ENCODE measurements around the gene SPIRE2.

Gene SPIRE2

GRCh38 chr16:89855301-89855945 is 27.1 kb downstream of the SPIRE2 start:
- ATAC-seq (replicated peaks): no peak
- Mint-ChIP-seq H3K9me3 (no peaks in the 10 kb centered on the region), H3K4me3 (no peak overlapping the region), H3K4me1 (ENCODE audit: low read depth in 2 of 2) (peaks cover under 1% of the 10 kb centered on the region in 2 donors), H3K36me3 (ENCODE audit: insufficient read depth) (no peaks in the 10 kb centered on the region), H3K27ac (no peak overlapping the region), H3K27me3 (no peaks in the 10 kb centered on the region)
- DNase-seq: no peak

GRCh38 chr16:89855986-89856385 is 27.7 kb downstream of the SPIRE2 start:
- DNase-seq (no peak), ATAC-seq (replicated peaks) (no peak)
- Mint-ChIP-seq H3K4me1 (ENCODE audit: low read depth in 2 of 2) (peaks cover 6% of the 10 kb centered on the region in 2 donors), H3K9me3 (no peaks in the 10 kb centered on the region), H3K27ac (no peak overlapping the region), H3K36me3 (ENCODE audit: insufficient read depth) (no peaks in the 10 kb centered on the region), H3K27me3 (no peaks in the 10 kb centered on the region), H3K4me3 (no peak overlapping the region)

- Mint-ChIP-seq H3K4me3 (no peak overlapping the region), H3K27me3 (no peaks in the 10 kb centered on the region), H3K4me1 (ENCODE audit: low read depth in 2 of 2) (peaks cover 23 to 25% of the 10 kb centered on the region in 2 donors)
These were observed 30.8 kb downstream of the SPIRE2 start for GRCh38 chr16:89858973-89859614.

GRCh38 chr16:89859615-89860007 is 31.3 kb downstream of the SPIRE2 start:
- Mint-ChIP-seq H3K36me3 (ENCODE audit: insufficient read depth) (peaks cover 3% of the 10 kb centered on the region), H3K27me3 (no peaks in the 10 kb centered on the region), H3K4me3 (no peak overlapping the region), H3K27ac (no peak overlapping the region), H3K4me1 (ENCODE audit: low read depth in 2 of 2) (peaks cover 27 to 30% of the 10 kb centered on the region in 2 donors), H3K9me3 (no peaks in the 10 kb centered on the region)
- DNase-seq (no peak), ATAC-seq (replicated peaks) (no peak)

More at GRCh38 chr16:89858973-89859614, 30.8 kb downstream of the SPIRE2 start:
- H3K36me3 Mint-ChIP-seq (ENCODE audit: insufficient read depth): peaks cover 3% of the 10 kb centered on the region
- no peaks in the 10 kb centered on the region for H3K9me3 Mint-ChIP-seq
- DNase-seq: no peak
- no peak overlapping the region for H3K27ac Mint-ChIP-seq
- no peak for ATAC-seq (replicated peaks)

- DNase-seq (peak; percentile 70 to 83 (median 79)), ATAC-seq (replicated peaks) (peak; percentile 72)
- Mint-ChIP-seq H3K36me3 (ENCODE audit: insufficient read depth) (peaks cover 3% of the 10 kb centered on the region), H3K9me3 (no peaks in the 10 kb centered on the region), H3K4me3 (no peak overlapping the region), H3K4me1 (ENCODE audit: low read depth in 2 of 2) (peaks cover 29 to 35% of the 10 kb centered on the region in 2 donors), H3K27ac (peak overlapping the region; percentile 44 to 49), H3K27me3 (no peaks in the 10 kb centered on the region)
These were observed 32.6 kb downstream of the SPIRE2 start for GRCh38 chr16:89860747-89861304.

- Mint-ChIP-seq H3K36me3 (ENCODE audit: insufficient read depth) (peaks cover 3% of the 10 kb centered on the region), H3K27me3 (no peaks in the 10 kb centered on the region), H3K27ac (no peak overlapping the region), H3K4me3 (no peak overlapping the region), H3K4me1 (ENCODE audit: low read depth in 2 of 2) (peaks cover 29 to 35% of the 10 kb centered on the region in 2 donors), H3K9me3 (no peaks in the 10 kb centered on the region)
- DNase-seq (no peak), ATAC-seq (replicated peaks) (no peak)
These were observed 33.4 kb downstream of the SPIRE2 start for GRCh38 chr16:89861648-89862047.

- Mint-ChIP-seq H3K36me3 (ENCODE audit: insufficient read depth) (peaks cover 3% of the 10 kb centered on the region), H3K4me3 (peak overlapping the region; percentile 75 to 85), H3K27ac (peak overlapping the region; percentile 81 to 89)
These were observed 34.5 kb downstream of the SPIRE2 start for GRCh38 chr16:89862732-89863131.

GRCh38 chr16:89863741-89864526 is 35.7 kb downstream of the SPIRE2 start:
- ATAC-seq (replicated peaks) (peak; percentile 69), DNase-seq (peak; percentile 24 to 41 (median 27))
- Mint-ChIP-seq H3K4me1 (ENCODE audit: low read depth in 2 of 2) (peaks cover 29 to 35% of the 10 kb centered on the region in 2 donors), H3K27me3 (no peaks in the 10 kb centered on the region), H3K27ac (peak overlapping the region; percentile 81 to 89), H3K4me3 (peak overlapping the region; percentile 75 to 85), H3K9me3 (no peaks in the 10 kb centered on the region), H3K36me3 (ENCODE audit: insufficient read depth) (peaks cover 3% of the 10 kb centered on the region)

More at GRCh38 chr16:89862732-89863131, 34.5 kb downstream of the SPIRE2 start:
- no peaks in the 10 kb centered on the region for H3K27me3 Mint-ChIP-seq
- H3K4me1 Mint-ChIP-seq (ENCODE audit: low read depth in 2 of 2): peaks cover 29 to 35% of the 10 kb centered on the region in 2 donors
- no peaks in the 10 kb centered on the region for H3K9me3 Mint-ChIP-seq
- DNase-seq (no peak), ATAC-seq (replicated peaks) (no peak)

- peak overlapping the region; percentile 75 to 85 for H3K4me3 Mint-ChIP-seq
- no peak for ATAC-seq (replicated peaks)
- H3K4me1 Mint-ChIP-seq (ENCODE audit: low read depth in 2 of 2): peaks cover 29 to 35% of the 10 kb centered on the region in 2 donors
- H3K27me3 Mint-ChIP-seq: no peaks in the 10 kb centered on the region
- peak overlapping the region; percentile 81 to 89 for H3K27ac Mint-ChIP-seq
- DNase-seq: no peak
- H3K9me3 Mint-ChIP-seq: no peaks in the 10 kb centered on the region
- H3K36me3 Mint-ChIP-seq (ENCODE audit: insufficient read depth): peaks cover 3% of the 10 kb centered on the region
These were observed 36.2 kb downstream of the SPIRE2 start for GRCh38 chr16:89864527-89864820.

GRCh38 chr16:89867918-89868317 is 39.6 kb downstream of the SPIRE2 start:
- DNase-seq (no peak), ATAC-seq (replicated peaks) (no peak)
- peaks cover 10% of the 10 kb centered on the region for H3K36me3 Mint-ChIP-seq (ENCODE audit: insufficient read depth)
- H3K27ac Mint-ChIP-seq: no peak overlapping the region
- H3K4me1 Mint-ChIP-seq (ENCODE audit: low read depth in 2 of 2): peaks cover 24% of the 10 kb centered on the region in 2 donors
- no peak overlapping the region for H3K4me3 Mint-ChIP-seq
- no peaks in the 10 kb centered on the region for H3K9me3 Mint-ChIP-seq
- H3K27me3 Mint-ChIP-seq: no peaks in the 10 kb centered on the region

- no peak overlapping the region for H3K27ac Mint-ChIP-seq
These were observed 41.6 kb downstream of the SPIRE2 start for GRCh38 chr16:89869911-89870310.

GRCh38 chr16:89870440-89870839 is 42.2 kb downstream of the SPIRE2 start:
- peaks cover 31% of the 10 kb centered on the region for H3K36me3 Mint-ChIP-seq (ENCODE audit: insufficient read depth)
- ATAC-seq (replicated peaks): no peak
- H3K27me3 Mint-ChIP-seq: no peaks in the 10 kb centered on the region
- no peak for DNase-seq
- no peak overlapping the region for H3K4me3 Mint-ChIP-seq
- no peak overlapping the region for H3K27ac Mint-ChIP-seq
- H3K4me1 Mint-ChIP-seq (ENCODE audit: low read depth in 2 of 2): peaks cover 11 to 14% of the 10 kb centered on the region in 2 donors
- H3K9me3 Mint-ChIP-seq: peaks cover 0 to 2% of the 10 kb centered on the region in 2 donors

More at GRCh38 chr16:89869911-89870310, 41.6 kb downstream of the SPIRE2 start:
- Mint-ChIP-seq H3K27me3 (no peaks in the 10 kb centered on the region), H3K4me1 (ENCODE audit: low read depth in 2 of 2) (peaks cover 7 to 14% of the 10 kb centered on the region in 2 donors), H3K4me3 (no peak overlapping the region), H3K9me3 (no peaks in the 10 kb centered on the region), H3K36me3 (ENCODE audit: insufficient read depth) (peaks cover 26% of the 10 kb centered on the region)
- ATAC-seq (replicated peaks): no peak
- no peak for DNase-seq

GRCh38 chr16:89871895-89872294 is 43.6 kb downstream of the SPIRE2 start:
- peaks cover 0 to 2% of the 10 kb centered on the region in 2 donors for H3K9me3 Mint-ChIP-seq
- peaks cover 11 to 14% of the 10 kb centered on the region in 2 donors for H3K4me1 Mint-ChIP-seq (ENCODE audit: low read depth in 2 of 2)
- peaks cover 44% of the 10 kb centered on the region for H3K36me3 Mint-ChIP-seq (ENCODE audit: insufficient read depth)
- no peaks in the 10 kb centered on the region for H3K27me3 Mint-ChIP-seq
- peak overlapping the region in 1 of 2 donors; percentile 99 for H3K27ac Mint-ChIP-seq
- DNase-seq: no peak
- no peak for ATAC-seq (replicated peaks)
- H3K4me3 Mint-ChIP-seq: no peak overlapping the region

Measured in effector memory CD8-positive, alpha-beta T cell (primary cell).